Caco-2 (cell line): ENCODE results near the gene SLC7A8. TPM values are rescaled to one million over a fixed set of nuclear protein-coding genes. Genes with fewer than 3 reads are reported as not detected.

ENCODE experiments used
- BruUV-seq: library from RNA; stranded (reverse); fragments of 400-500 nt; replicated peaks from 2 replicates; lab custom pipeline; 2021; lab: Mats Ljungman, UMichigan
- CTCF ChIA-PET: fragments of 300-600 bp; sonication (Branson Sonifier 250); formaldehyde crosslinking; loops from one replicate; lab custom pipeline; 2022; ENCODE audit warnings: antibody characterized with exemption; lab: Charles Lee
- POLR2A ChIA-PET: fragments of 300-600 bp; sonication (Branson Sonifier 250); formaldehyde crosslinking; loops from one replicate; lab custom pipeline; 2022; ENCODE audit warnings: antibody characterized with exemption; lab: Charles Lee
- DNase-seq, 2 experiments: peaks; one replicate each; pipeline versions ENCODE4 v3.0.0 to v3.0.0-alpha.2; 2020 to 2022
- H3K27me3 ChIP-seq: replicated peaks from 2 replicates; pipeline ENCODE4 v1.6.0; 2011; ENCODE audit warnings: low read length; ENCODE audit not compliant: control insufficient read depth, insufficient read depth
- H3K36me3 ChIP-seq: 2 replicates; pipeline ENCODE4 v1.5.1; 2011; ENCODE audit warnings: low read length; ENCODE audit not compliant: control insufficient read depth, insufficient read depth
- H3K4me1 ChIP-seq: fragments of 250-450 bp; sonication (Bioruptor Pico); 2 replicates; pipeline ENCODE4 v1.5.1; 2020; ENCODE audit warnings: mild to moderate bottlenecking
- H3K4me3 ChIP-seq: 2 replicates; pipeline ENCODE4 v1.5.1; 2011; ENCODE audit warnings: low read depth, mild to moderate bottlenecking, control low read depth, low read length
- H3K9me3 ChIP-seq: fragments of 250-450 bp; sonication (Bioruptor Pico); 2 replicates; pipeline ENCODE4 v1.5.1; 2020; ENCODE audit warnings: mild to moderate bottlenecking, moderate library complexity
- H3K27ac Mint-ChIP-seq: one replicate; pipeline ENCODE4 v1.8.0; 2022; ENCODE audit warnings: mixed read lengths; ENCODE audit not compliant: unreplicated experiment
- H3K27me3 Mint-ChIP-seq: one replicate; pipeline ENCODE4 v1.8.0; 2022; ENCODE audit warnings: mixed read lengths; ENCODE audit not compliant: insufficient read depth, unreplicated experiment
- H3K36me3 Mint-ChIP-seq: one replicate; pipeline ENCODE4 v1.8.0; 2022; ENCODE audit warnings: mild to moderate bottlenecking, mixed read lengths; ENCODE audit not compliant: insufficient read depth, unreplicated experiment
- H3K4me1 Mint-ChIP-seq: one replicate; pipeline ENCODE4 v1.8.0; 2022; ENCODE audit warnings: low read depth, mixed read lengths; ENCODE audit not compliant: unreplicated experiment
- H3K4me3 Mint-ChIP-seq: one replicate; pipeline ENCODE4 v1.8.0; 2022; ENCODE audit warnings: mild to moderate bottlenecking, moderate library complexity, mixed read lengths; ENCODE audit not compliant: unreplicated experiment
- H3K9me3 Mint-ChIP-seq: one replicate; pipeline ENCODE4 v1.8.0; 2022; ENCODE audit warnings: mixed read lengths; ENCODE audit not compliant: unreplicated experiment
- CTCF ChIP-seq, 2 experiments: fragments of 200-600 bp in 1 of 2; IDR thresholded peaks; 1 replicate in 1 of 2; 2 replicates in 1 of 2; pipeline versions ENCODE4 v1.5.1 to v1.8.0; 2011 to 2022; ENCODE audit warnings: antibody characterized with exemption in 1 of 2, control low read depth in 1 of 2, inconsistent platforms in 1 of 2, low read depth in 1 of 2, low read length in 1 of 2, mild to moderate bottlenecking in 1 of 2, moderate library complexity in 1 of 2; ENCODE audit not compliant: insufficient read depth in 1 of 2, severe bottlenecking in 1 of 2, unreplicated experiment in 1 of 2
- intact Hi-C: fragments of 100-400 bp; cut with micrococcal nuclease; formaldehyde crosslinking; loops from one replicate; pipeline ENCODE4 v1.10.0; 2022; ENCODE audit not compliant: unreplicated experiment
- total RNA-seq: library from RNA; stranded (reverse); gene quantifications from 2 replicates; pipeline ENCODE4 v1.2.3, GENCODE V29; 2022

The SLC7A8 gene
- total RNA-seq, 1 experiment from 2014 or later: 26.9 TPM

GRCh38 chr14:23163830-23164229 is 19.6 kb downstream of the SLC7A8 start:
- Mint-ChIP-seq H3K4me3 (no peak overlapping the region), H3K9me3 (no peaks in the 10 kb centered on the region), H3K27me3 (no peaks in the 10 kb centered on the region), H3K36me3 (peaks cover 16% of the 10 kb centered on the region), H3K27ac (no peak overlapping the region), H3K4me1 (peaks cover 34% of the 10 kb centered on the region)
- no peaks in the 10 kb centered on the region for H3K27me3 ChIP-seq
- DNase-seq: no peak
- peaks cover 21% of the 10 kb centered on the region for H3K4me1 ChIP-seq
- ChIA-PET CTCF (no interaction called here), POLR2A (no interaction called here)
- no peaks in the 10 kb centered on the region; the same call in 1 of the 2 replicates for H3K36me3 ChIP-seq
- no TSS peak for BruUV-seq
- TF ChIP-seq CTCF (IDR thresholded peaks at IDR 0.05; ENCODE audit: insufficient read depth in 1 of 2, low read depth in 1 of 2, low read length in 1 of 2, severe bottlenecking in 1 of 2, unreplicated experiment in 1 of 2): no peak
- no peaks in the 10 kb centered on the region for H3K9me3 ChIP-seq
- H3K4me3 ChIP-seq: no peak overlapping the region
- intact Hi-C loops: no loop called here

DNA sequence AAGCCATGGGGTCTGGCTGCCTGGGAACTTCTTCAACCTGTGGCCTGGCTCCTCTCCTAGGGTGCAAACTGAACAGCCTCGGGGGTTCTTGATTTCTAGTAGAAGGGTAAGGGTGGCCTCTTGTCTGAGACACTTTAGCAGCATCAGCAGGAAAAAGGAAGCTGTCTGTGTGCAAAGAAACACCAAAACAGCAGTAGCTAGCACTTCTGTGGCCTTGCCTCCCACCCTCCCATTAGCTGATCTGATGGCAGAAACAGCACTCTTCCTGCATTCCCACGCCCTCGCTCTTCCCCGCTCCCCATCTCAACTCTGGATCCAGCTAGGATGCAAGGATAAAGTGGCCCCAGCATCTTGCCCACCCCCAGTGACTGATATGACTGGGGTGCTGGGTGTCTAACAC is 20.7 kb downstream of the SLC7A8 start:
- Histone ChIP-seq H3K36me3 (no peaks in the 10 kb centered on the region; the same call in 1 of the 2 replicates), H3K4me1 (peaks cover 11% of the 10 kb centered on the region), H3K9me3 (no peaks in the 10 kb centered on the region), H3K27me3 (no peaks in the 10 kb centered on the region), H3K4me3 (no peak overlapping the region)
- Mint-ChIP-seq H3K9me3 (no peaks in the 10 kb centered on the region), H3K27me3 (no peaks in the 10 kb centered on the region), H3K36me3 (peaks cover 16% of the 10 kb centered on the region), H3K4me3 (no peak overlapping the region), H3K27ac (no peak overlapping the region), H3K4me1 (peaks cover 25% of the 10 kb centered on the region)
- CTCF ChIA-PET: no interaction called here
- intact Hi-C loops: no loop called here
- POLR2A ChIA-PET: interaction anchor here (0.5 kb wide), 1 partner anchor 144 kb away, joined by 11 read pairs; the partner anchor contains the start of gene BCL2L2
- no peak for DNase-seq
- BruUV-seq: no TSS peak
- TF ChIP-seq CTCF (IDR thresholded peaks at IDR 0.05; ENCODE audit: insufficient read depth in 1 of 2, low read depth in 1 of 2, low read length in 1 of 2, severe bottlenecking in 1 of 2, unreplicated experiment in 1 of 2): no peak

GRCh38 chr14:23162005-23162404 is 21.5 kb downstream of the SLC7A8 start:
- Histone ChIP-seq H3K36me3 (no peaks in the 10 kb centered on the region; the same call in 1 of the 2 replicates), H3K9me3 (no peaks in the 10 kb centered on the region), H3K4me3 (no peak overlapping the region), H3K27me3 (no peaks in the 10 kb centered on the region), H3K4me1 (peaks cover 4% of the 10 kb centered on the region; the same call in 1 of the 2 replicates)
- DNase-seq: no peak
- H3K4me3 Mint-ChIP-seq: no peak overlapping the region
- no TSS peak for BruUV-seq
- no peaks in the 10 kb centered on the region for H3K27me3 Mint-ChIP-seq
- no peak overlapping the region for H3K27ac Mint-ChIP-seq
- no peak for TF ChIP-seq CTCF (IDR thresholded peaks at IDR 0.05; ENCODE audit: insufficient read depth in 1 of 2, low read depth in 1 of 2, low read length in 1 of 2, severe bottlenecking in 1 of 2, unreplicated experiment in 1 of 2)
- CTCF ChIA-PET: interaction anchor here (0.6 to 0.9 kb wide), 3 partner anchors 12 to 217 kb away, joined by 3 to 4 read pairs (median 4); no protein-coding TSS in a partner anchor
- H3K4me1 Mint-ChIP-seq: peaks cover 21% of the 10 kb centered on the region
- intact Hi-C loops: no loop called here
- POLR2A ChIA-PET: interaction anchor here (0.6 kb wide), 1 partner anchor 600 kb away, joined by 3 read pairs; no protein-coding TSS in a partner anchor
- no peaks in the 10 kb centered on the region for H3K9me3 Mint-ChIP-seq
- H3K36me3 Mint-ChIP-seq: peaks cover 16% of the 10 kb centered on the region
